Embryonic facial prominence (tissue), 1 donor: ENCODE data around the gene ZIC1.

Experiments
- DNase-seq: peaks from one replicate; pipeline ENCODE4 v3.0.0-alpha.2; 2016; ENCODE audit errors: extremely low spot score

ZIC1 gene

DNA sequence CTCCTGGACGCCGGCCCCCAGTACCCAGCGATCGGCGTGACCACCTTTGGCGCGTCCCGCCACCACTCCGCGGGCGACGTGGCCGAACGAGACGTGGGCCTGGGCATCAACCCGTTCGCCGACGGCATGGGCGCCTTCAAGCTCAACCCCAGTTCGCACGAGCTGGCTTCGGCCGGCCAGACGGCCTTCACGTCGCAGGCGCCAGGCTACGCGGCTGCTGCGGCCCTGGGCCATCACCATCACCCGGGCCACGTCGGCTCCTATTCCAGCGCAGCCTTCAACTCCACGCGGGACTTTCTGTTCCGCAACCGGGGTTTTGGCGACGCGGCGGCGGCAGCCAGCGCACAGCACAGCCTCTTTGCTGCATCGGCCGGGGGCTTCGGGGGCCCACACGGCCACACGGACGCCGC lies 956 bp downstream of the ZIC1 start:
- no peak for DNase-seq

DNA sequence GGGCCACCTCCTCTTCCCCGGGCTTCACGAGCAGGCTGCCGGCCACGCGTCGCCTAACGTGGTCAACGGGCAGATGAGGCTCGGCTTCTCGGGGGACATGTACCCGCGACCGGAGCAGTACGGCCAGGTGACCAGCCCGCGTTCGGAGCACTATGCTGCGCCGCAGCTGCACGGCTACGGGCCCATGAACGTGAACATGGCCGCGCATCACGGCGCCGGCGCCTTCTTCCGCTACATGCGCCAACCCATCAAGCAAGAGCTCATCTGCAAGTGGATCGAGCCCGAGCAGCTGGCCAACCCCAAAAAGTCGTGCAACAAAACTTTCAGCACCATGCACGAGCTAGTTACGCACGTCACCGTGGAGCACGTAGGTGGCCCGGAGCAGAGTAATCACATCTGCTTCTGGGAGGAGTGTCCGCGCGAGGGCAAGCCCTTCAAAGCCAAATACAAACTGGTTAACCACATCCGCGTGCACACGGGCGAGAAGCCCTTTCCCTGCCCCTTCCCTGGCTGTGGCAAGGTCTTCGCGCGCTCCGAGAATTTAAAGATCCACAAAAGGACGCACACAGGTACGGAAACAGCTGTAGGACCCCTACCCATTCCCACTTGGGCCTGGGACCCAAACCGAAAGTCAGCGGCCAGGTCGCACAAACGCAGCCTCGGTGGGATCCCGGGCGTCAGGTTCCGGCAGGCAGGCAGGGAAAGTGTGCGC lies 1.5 kb downstream of the ZIC1 start:
- DNase-seq: no peak

DNA sequence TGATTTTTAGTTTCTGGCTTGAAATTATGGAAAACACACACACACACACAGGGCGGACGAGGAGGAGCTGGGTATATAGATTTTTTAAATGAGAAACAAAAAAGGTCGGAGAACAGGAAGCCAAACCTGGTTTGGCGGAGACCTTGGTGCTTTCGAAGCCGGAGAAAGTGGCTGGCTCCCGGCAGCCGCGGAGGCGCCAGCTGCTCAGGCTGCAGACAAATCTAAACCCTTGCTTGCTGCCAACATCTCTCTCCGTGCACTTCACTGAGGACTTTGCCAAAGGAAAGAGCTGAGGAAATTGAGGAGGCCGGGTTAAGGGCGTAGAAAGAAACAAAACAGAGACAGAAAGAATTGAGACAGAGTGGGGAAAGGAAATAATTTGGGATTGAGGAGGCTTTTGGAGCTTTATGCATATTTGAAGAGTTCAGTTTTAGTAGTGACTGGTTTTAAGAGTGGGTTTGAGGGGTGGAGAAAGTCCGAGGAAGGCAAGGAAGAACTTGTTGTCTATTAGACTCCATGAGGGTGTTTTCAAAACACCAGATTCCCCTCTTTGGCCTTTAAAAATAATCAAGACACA lies 2.2 kb downstream of the ZIC1 start:
- no peak for DNase-seq

GRCh38 chr3:147411815-147412241 lies 2.7 kb downstream of the ZIC1 start:
- no peak for DNase-seq

DNA sequence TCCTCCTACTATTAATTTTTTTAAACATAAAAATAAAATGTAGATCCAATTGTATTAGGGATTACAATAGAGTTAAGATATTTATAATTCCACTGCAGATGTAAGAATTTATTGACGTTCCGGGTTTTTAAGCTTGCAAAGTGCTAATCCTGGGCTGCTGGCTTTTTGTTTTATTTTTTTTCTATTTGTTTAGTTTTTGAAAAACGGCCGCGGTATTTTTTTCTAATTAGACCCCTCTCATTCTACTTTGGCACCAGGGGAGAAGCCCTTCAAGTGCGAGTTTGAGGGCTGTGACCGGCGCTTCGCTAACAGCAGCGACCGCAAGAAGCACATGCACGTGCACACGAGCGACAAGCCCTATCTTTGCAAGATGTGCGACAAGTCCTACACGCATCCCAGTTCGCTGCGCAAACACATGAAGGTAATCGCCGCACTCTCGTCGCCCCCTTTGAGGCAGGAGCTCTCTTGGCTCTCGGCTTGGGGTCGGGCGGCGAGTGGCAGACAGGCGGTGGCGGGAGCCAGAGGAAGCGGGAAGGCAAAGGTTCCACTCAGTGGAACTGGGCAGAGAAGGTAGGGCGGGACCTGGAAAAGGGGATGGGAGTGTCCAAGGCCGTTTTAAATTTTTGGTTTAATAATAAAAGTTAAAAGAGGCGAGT lies 3.2 kb downstream of the ZIC1 start:
- no peak for DNase-seq

GRCh38 chr3:147412917-147413685 lies 3.9 kb downstream of the ZIC1 start:
- no peak for DNase-seq

DNA sequence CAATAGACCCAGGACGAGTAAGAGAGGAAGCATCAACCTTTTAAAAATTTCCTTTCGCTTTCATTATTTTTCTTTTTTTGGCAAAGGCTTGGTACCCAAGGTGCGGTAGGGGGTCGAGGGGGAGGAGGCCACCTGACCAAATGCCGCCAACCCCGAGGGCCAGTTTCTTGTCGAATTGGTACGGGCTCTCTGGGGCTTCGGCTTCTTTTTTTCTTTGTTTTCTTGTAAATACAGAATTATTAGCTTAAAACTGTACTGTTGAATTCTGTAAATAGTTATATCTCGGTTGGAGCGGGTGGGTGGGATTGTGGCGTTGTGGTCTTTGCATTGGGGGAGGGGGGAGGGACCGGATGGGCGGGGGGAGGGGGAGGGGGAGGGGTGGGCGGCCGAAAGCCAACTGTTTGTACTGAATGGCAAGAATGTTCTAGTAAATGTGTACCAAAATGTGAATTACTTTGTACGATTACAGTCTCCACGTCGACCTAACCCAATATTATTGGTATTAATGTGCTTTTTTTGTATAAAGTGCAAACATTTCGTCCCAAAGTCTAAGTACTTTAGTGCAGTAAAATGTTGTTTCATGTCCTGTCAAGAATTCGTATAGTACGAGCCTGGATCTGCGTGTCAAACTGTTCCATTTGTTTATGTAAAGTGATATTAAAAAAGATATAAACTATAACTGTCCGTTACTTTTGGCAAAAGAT lies 4.7 kb downstream of the ZIC1 start:
- DNase-seq: no peak

GRCh38 chr3:147414390-147415138 lies 5.4 kb downstream of the ZIC1 start:
- no peak for DNase-seq

- DNase-seq: no peak
Observed at GRCh38 chr3:147415286-147415685, 6.1 kb downstream of the ZIC1 start.

DNA sequence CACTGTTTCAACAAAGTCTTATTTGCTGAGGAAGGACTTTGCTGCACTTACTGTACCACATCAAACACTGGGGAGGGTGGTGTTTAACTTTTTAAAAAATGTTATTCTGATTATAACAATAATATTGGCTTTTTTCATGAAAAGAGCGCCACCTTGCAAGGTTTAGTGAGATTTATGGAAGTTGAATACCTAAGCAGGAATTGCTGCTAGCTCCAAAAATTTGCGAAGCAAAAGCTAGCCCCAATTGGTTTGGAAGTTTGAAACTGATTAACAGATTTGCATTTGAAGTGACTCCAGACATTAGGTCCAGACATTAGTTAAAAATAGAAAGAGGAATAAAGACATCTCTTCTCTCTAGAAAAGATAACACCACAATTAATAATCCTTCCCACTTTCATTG lies 6.7 kb downstream of the ZIC1 start:
- no peak for DNase-seq

DNA sequence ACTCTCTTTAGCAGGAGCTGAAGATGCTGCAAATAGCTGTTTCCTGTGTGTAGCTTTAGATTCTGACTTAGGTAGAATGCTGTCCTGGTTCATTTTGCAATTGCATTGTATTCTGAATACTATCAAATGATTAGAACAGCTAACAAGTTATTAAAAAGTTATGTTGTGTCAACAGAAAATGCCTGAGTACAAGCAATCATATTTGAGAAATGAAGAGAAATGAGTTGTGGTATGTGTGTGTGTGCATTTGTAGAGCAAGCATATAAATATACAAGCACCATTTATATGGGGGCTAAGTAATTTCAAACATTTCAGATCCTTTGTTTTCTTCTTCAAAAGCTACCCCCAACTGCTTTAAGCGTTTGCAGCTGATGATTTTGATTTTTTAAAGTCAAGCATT lies 7.8 kb downstream of the ZIC1 start:
- no peak for DNase-seq

- DNase-seq: no peak
Observed at GRCh38 chr3:147417551-147418295, 8.6 kb downstream of the ZIC1 start.

GRCh38 chr3:147418371-147418781 lies 9.2 kb downstream of the ZIC1 start:
- no peak for DNase-seq

- DNase-seq: no peak
Observed at GRCh38 chr3:147418808-147419701, 9.9 kb downstream of the ZIC1 start.

GRCh38 chr3:147419781-147420224 lies 10.6 kb downstream of the ZIC1 start:
- no peak for DNase-seq

GRCh38 chr3:147420353-147421183 lies 11.4 kb downstream of the ZIC1 start:
- no peak for DNase-seq

DNA sequence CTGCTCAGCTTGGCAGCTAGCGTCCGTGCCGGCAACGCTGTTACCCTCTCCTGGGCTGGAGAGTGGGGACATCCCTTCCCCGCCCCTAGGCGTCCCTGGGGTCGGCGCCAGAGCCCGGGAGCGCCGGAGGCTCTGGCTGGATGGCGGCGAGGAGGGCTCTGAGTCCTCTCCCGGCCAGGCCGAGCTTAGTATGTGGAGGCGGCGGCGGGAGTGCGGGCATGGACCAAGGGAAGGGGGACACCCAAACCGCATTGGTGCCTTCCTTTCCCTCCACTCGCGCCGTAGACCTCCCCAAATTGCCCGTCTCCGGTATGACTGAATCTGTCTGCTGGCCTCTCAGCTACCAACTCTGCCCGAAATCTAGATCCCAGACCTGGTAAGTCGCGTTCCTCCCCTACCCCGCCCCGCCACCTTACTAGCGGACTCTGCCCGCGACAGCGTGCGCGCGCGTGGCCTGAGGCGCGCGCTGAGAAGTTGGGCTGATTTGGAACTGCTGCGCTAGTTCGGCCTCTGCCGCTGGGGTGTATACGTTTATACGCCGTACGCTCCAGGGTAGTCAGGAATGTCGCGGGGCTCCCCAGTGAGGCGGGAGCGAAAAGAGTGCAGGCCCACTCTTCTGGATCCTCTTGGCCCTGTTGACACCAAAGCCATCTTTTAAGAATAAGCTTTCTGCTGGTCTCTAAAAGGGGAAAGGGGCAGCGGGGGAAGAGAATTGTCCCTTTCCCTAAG lies 12.2 kb downstream of the ZIC1 start:
- no peak for DNase-seq

GRCh38 chr3:147422196-147422595 lies 13.0 kb downstream of the ZIC1 start:
- no peak for DNase-seq
